ENCODE results near the gene DAAM1. TPM values are rescaled to one million over a fixed set of nuclear protein-coding genes. Genes with fewer than 3 reads are reported as not detected.

The DAAM1 gene
- polyA plus RNA-seq, 1 donor from 2014 or later: 161 TPM

DNA sequence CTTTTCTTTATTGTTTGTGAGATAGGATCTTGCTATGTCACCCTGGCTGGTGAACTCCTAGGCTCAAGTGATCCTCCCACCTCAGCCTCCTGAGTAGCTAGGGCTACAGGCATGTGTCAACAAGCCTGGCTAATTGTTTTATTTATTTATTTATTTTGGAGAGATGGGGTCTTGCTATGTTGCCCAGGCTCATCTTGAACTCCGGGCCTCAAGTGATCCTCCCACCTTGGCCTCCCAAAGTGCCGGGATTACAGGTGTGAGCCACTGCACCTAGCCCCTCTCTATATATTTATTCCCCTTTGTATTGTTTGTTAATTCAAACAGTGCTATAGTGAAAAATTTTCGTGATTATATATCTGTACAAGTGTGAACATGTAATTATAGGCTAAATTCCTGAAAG lies 123.3 kb downstream of the DAAM1 start:
- Histone ChIP-seq H4K20me1 (ENCODE audit: insufficient read depth) (no peaks in the 10 kb centered on the region), H3K9me2 (ENCODE audit: insufficient read depth, low read length) (no peaks in the 10 kb centered on the region), H3K9me3 (ENCODE audit: low read length) (no peaks in the 10 kb centered on the region), H2AFZ (ENCODE audit: low read depth, low read length) (no peak overlapping the region), H3K36me3 (ENCODE audit: insufficient read depth, low read length) (no peaks in the 10 kb centered on the region), H3K9ac (ENCODE audit: low read length) (no peak overlapping the region), H3K4me2 (ENCODE audit: low read length) (no peak overlapping the region), H3K79me2 (replicated peaks; ENCODE audit: insufficient read depth, low read length) (no peaks in the 10 kb centered on the region), H3K27me3 (ENCODE audit: insufficient read depth, low read depth, low read length) (no peaks in the 10 kb centered on the region), H3K27ac (ENCODE audit: low read length) (no peak overlapping the region), H3K4me3 (ENCODE audit: low read length) (no peak overlapping the region), H3F3A (ENCODE audit: insufficient read depth, low read length, poor library complexity, severe bottlenecking) (no peaks in the 10 kb centered on the region)
- TF ChIP-seq RAD21 (conservative IDR thresholded peaks at IDR 0.05): no peak

DNA sequence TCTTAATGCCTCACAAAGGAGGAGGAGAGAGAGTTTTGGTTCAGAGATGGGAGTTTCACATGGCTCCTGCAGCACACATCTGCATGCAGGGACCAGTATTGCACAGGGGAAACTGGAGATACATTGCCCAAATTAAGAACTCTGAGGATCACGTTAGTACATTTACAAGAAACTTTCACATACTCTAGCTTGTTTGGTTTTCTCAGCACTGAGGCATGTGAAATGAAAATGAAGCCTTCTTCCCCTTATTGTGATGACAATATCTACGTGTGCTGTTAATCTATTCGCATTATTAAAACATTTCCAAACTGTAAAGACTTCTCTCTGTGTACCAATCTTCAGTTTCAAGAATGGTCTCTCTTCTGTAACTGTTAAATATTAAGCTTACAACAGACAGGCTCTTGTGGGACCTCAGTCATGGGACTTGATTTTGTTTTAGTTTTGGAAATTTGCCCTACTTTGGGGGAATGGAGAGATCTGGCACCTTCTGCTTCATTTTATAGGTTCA lies 124.7 kb downstream of the DAAM1 start:
- no peaks in the 10 kb centered on the region for H3F3A ChIP-seq (ENCODE audit: insufficient read depth, low read length, poor library complexity, severe bottlenecking)
- no peak overlapping the region for H3K27ac ChIP-seq (ENCODE audit: low read length)
- no peak overlapping the region for H3K4me3 ChIP-seq (ENCODE audit: low read length)
- H3K9me3 ChIP-seq (ENCODE audit: low read length): no peaks in the 10 kb centered on the region
- H3K36me3 ChIP-seq (ENCODE audit: insufficient read depth, low read length): no peaks in the 10 kb centered on the region
- no peaks in the 10 kb centered on the region for H3K79me2 ChIP-seq (replicated peaks; ENCODE audit: insufficient read depth, low read length)
- H3K27me3 ChIP-seq (ENCODE audit: insufficient read depth, low read depth, low read length): no peaks in the 10 kb centered on the region
- H4K20me1 ChIP-seq (ENCODE audit: insufficient read depth): no peaks in the 10 kb centered on the region
- no peak overlapping the region for H2AFZ ChIP-seq (ENCODE audit: low read depth, low read length)
- H3K9me2 ChIP-seq (ENCODE audit: insufficient read depth, low read length): no peaks in the 10 kb centered on the region
- H3K4me2 ChIP-seq (ENCODE audit: low read length): no peak overlapping the region
- H3K9ac ChIP-seq (ENCODE audit: low read length): no peak overlapping the region
- TF ChIP-seq EZH2 (IDR thresholded peaks at IDR 0.05; ENCODE audit: borderline replicate concordance, insufficient read depth, low read length, poor library complexity, severe bottlenecking) (no peak), TAF1 (IDR thresholded peaks at IDR 0.05; ENCODE audit: low read depth) (no peak), SMC3 (conservative IDR thresholded peaks at IDR 0.05; ENCODE audit: poor library complexity) (no peak), MXI1 (conservative IDR thresholded peaks at IDR 0.05; ENCODE audit: poor library complexity, severe bottlenecking) (no peak), EP300 (conservative IDR thresholded peaks at IDR 0.05; ENCODE audit: poor library complexity, severe bottlenecking) (no peak), POLR2AphosphoS5 (IDR thresholded peaks at IDR 0.05) (no peak), RAD21 (conservative IDR thresholded peaks at IDR 0.05) (no peak)
- TF ChIP-seq, protein P1, sequence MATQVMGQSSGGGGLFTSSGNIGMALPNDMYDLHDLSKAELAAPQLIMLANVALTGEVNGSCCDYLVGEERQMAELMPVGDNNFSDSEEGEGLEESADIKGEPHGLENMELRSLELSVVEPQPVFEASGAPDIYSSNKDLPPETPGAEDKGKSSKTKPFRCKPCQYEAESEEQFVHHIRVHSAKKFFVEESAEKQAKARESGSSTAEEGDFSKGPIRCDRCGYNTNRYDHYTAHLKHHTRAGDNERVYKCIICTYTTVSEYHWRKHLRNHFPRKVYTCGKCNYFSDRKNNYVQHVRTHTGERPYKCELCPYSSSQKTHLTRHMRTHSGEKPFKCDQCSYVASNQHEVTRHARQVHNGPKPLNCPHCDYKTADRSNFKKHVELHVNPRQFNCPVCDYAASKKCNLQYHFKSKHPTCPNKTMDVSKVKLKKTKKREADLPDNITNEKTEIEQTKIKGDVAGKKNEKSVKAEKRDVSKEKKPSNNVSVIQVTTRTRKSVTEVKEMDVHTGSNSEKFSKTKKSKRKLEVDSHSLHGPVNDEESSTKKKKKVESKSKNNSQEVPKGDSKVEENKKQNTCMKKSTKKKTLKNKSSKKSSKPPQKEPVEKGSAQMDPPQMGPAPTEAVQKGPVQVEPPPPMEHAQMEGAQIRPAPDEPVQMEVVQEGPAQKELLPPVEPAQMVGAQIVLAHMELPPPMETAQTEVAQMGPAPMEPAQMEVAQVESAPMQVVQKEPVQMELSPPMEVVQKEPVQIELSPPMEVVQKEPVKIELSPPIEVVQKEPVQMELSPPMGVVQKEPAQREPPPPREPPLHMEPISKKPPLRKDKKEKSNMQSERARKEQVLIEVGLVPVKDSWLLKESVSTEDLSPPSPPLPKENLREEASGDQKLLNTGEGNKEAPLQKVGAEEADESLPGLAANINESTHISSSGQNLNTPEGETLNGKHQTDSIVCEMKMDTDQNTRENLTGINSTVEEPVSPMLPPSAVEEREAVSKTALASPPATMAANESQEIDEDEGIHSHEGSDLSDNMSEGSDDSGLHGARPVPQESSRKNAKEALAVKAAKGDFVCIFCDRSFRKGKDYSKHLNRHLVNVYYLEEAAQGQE (IDR thresholded peaks at IDR 0.05; ENCODE audit: borderline replicate concordance): no peak
- TF ChIP-seq, protein P2, sequence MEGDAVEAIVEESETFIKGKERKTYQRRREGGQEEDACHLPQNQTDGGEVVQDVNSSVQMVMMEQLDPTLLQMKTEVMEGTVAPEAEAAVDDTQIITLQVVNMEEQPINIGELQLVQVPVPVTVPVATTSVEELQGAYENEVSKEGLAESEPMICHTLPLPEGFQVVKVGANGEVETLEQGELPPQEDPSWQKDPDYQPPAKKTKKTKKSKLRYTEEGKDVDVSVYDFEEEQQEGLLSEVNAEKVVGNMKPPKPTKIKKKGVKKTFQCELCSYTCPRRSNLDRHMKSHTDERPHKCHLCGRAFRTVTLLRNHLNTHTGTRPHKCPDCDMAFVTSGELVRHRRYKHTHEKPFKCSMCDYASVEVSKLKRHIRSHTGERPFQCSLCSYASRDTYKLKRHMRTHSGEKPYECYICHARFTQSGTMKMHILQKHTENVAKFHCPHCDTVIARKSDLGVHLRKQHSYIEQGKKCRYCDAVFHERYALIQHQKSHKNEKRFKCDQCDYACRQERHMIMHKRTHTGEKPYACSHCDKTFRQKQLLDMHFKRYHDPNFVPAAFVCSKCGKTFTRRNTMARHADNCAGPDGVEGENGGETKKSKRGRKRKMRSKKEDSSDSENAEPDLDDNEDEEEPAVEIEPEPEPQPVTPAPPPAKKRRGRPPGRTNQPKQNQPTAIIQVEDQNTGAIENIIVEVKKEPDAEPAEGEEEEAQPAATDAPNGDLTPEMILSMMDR (IDR thresholded peaks at IDR 0.05; ENCODE audit: poor library complexity, severe bottlenecking): no peak

Data from neural cell (in vitro differentiated cells).